ENCODE data around the gene SCTR.

Gene SCTR

DNA sequence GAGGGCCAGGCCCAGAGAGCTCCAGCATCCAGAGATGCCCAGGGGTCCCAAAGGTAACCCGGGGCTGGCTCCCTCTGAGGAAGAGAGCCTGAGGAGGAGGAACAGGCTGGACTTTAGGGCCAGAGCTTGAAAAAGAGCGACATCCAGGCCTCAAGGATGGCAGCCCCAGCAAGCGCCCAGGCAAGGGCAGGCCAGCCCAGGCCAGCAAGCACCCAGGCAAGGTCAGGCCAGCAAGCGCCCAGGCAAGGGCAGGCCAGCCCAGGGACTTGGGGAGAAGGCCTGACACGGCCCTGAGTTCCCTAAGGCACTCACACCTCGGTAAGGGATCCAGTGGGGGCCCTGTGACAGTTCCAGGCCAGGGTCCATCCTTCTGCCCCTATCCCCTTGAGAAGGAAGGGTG, 127.1 kb downstream of the SCTR start:
- no peak overlapping the region for H3K27ac Mint-ChIP-seq
- DNase-seq = no peak
- no peaks in the 10 kb centered on the region for H3K9me3 Mint-ChIP-seq
- H3K4me3 Mint-ChIP-seq = no peak overlapping the region
- no peaks in the 10 kb centered on the region for H3K4me1 Mint-ChIP-seq
- no peak for ATAC-seq
- no peaks in the 10 kb centered on the region for H3K36me3 Mint-ChIP-seq (ENCODE audit: low read depth)
- H3K27me3 Mint-ChIP-seq = no peaks in the 10 kb centered on the region

DNA sequence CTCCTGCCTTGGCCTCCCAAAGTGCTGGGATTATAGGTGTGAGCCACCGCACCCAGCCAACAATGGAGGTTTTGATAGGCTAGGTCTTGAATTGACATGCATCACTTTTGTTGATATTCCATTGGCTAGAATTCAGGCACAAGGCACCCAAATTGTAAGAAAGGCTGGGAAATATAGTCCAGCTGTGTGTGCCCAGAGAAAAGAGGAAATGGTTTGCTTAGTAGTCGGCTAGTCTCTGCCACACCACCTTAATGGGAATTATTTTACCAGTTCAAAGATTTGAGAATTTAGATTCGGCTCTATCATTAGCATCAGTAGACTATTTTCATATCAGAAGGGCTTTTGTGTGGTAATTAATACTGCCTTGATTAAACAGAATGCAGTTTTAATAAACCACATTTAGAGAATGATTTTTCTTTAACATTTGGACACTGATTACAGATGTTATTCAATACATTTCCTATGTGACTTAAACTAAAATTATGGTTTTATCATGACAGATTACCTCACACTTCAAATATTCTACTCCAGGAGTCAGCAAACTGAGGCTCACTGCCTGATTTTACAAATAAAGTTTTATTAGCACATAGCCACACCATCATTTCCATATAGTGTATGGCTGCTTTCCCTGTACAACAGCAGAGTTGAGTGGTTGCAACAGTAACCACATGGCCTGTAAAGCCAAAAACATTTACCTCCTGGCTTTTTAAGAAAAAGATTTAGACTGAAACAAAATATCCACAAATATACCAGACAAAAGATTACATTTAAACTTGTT, 130.1 kb downstream of the SCTR start:
- no peaks in the 10 kb centered on the region for H3K36me3 Mint-ChIP-seq (ENCODE audit: low read depth)
- H3K27ac Mint-ChIP-seq = no peak overlapping the region
- no peaks in the 10 kb centered on the region for H3K4me1 Mint-ChIP-seq
- no peak overlapping the region for H3K4me3 Mint-ChIP-seq
- H3K27me3 Mint-ChIP-seq = no peaks in the 10 kb centered on the region
- DNase-seq (no peak), ATAC-seq (no peak)
- no peaks in the 10 kb centered on the region for H3K9me3 Mint-ChIP-seq
